ENCODE data around the gene AGPAT3. TPM values are rescaled to one million over a fixed set of nuclear protein-coding genes. Genes with fewer than 3 reads are reported as not detected.
A peak's percentile ranks its signal among the peaks of the same experiment; 100 is the strongest.

Gene AGPAT3
- total RNA-seq, 1 donor = 27.7 TPM

- no peaks in the 10 kb centered on the region for H3K9me3 ChIP-seq (ENCODE audit: low read depth, low read length)
- no peak overlapping the region for H3K4me3 ChIP-seq (ENCODE audit: low read length)
- H3K4me1 ChIP-seq (ENCODE audit: insufficient read depth, low read length) = peaks cover 28% of the 10 kb centered on the region
- H3K27me3 ChIP-seq (ENCODE audit: insufficient read depth, low read length) = no peaks in the 10 kb centered on the region
Observed at GRCh38 chr21:43881283-43881682, 16.3 kb downstream of the AGPAT3 start.

- Histone ChIP-seq H3K9me3 (ENCODE audit: low read depth, low read length) (no peaks in the 10 kb centered on the region), H3K4me3 (ENCODE audit: low read length) (no peak overlapping the region), H3K27me3 (ENCODE audit: insufficient read depth, low read length) (no peaks in the 10 kb centered on the region), H3K4me1 (ENCODE audit: insufficient read depth, low read length) (peaks cover 28% of the 10 kb centered on the region)
Observed at GRCh38 chr21:43881935-43882334, 16.9 kb downstream of the AGPAT3 start.

GRCh38 chr21:43882952-43883545 lies 18.0 kb downstream of the AGPAT3 start:
- Histone ChIP-seq H3K4me3 (ENCODE audit: low read length) (no peak overlapping the region), H3K9me3 (ENCODE audit: low read depth, low read length) (no peaks in the 10 kb centered on the region), H3K27me3 (ENCODE audit: insufficient read depth, low read length) (no peaks in the 10 kb centered on the region), H3K4me1 (ENCODE audit: insufficient read depth, low read length) (peaks cover 28% of the 10 kb centered on the region)

- Histone ChIP-seq H3K9me3 (ENCODE audit: low read depth, low read length) (no peaks in the 10 kb centered on the region), H3K4me1 (ENCODE audit: insufficient read depth, low read length) (peaks cover 28% of the 10 kb centered on the region), H3K4me3 (ENCODE audit: low read length) (no peak overlapping the region)
Observed at GRCh38 chr21:43884012-43884860, 19.2 kb downstream of the AGPAT3 start.

GRCh38 chr21:43884861-43885417 lies 19.9 kb downstream of the AGPAT3 start:
- no peak overlapping the region for H3K4me3 ChIP-seq (ENCODE audit: low read length)
- no peaks in the 10 kb centered on the region for H3K9me3 ChIP-seq (ENCODE audit: low read depth, low read length)
- H3K27me3 ChIP-seq (ENCODE audit: insufficient read depth, low read length) = no peaks in the 10 kb centered on the region
- H3K4me1 ChIP-seq (ENCODE audit: insufficient read depth, low read length) = peaks cover 26% of the 10 kb centered on the region

More at GRCh38 chr21:43884012-43884860, 19.2 kb downstream of the AGPAT3 start:
- H3K27me3 ChIP-seq (ENCODE audit: insufficient read depth, low read length) = no peaks in the 10 kb centered on the region

GRCh38 chr21:43885721-43886120 lies 20.7 kb downstream of the AGPAT3 start:
- no peaks in the 10 kb centered on the region for H3K27me3 ChIP-seq (ENCODE audit: insufficient read depth, low read length)
- peaks cover 19% of the 10 kb centered on the region for H3K4me1 ChIP-seq (ENCODE audit: insufficient read depth, low read length)
- H3K4me3 ChIP-seq (ENCODE audit: low read length) = no peak overlapping the region
- H3K9me3 ChIP-seq (ENCODE audit: low read depth, low read length) = no peaks in the 10 kb centered on the region

- Histone ChIP-seq H3K4me3 (ENCODE audit: low read length) (no peak overlapping the region), H3K27me3 (ENCODE audit: insufficient read depth, low read length) (no peaks in the 10 kb centered on the region), H3K9me3 (ENCODE audit: low read depth, low read length) (no peaks in the 10 kb centered on the region), H3K4me1 (ENCODE audit: insufficient read depth, low read length) (peaks cover 19% of the 10 kb centered on the region)
Observed at GRCh38 chr21:43886565-43886964, 21.5 kb downstream of the AGPAT3 start.

GRCh38 chr21:43889069-43889468 lies 24.0 kb downstream of the AGPAT3 start:
- Histone ChIP-seq H3K9me3 (ENCODE audit: low read depth, low read length) (no peaks in the 10 kb centered on the region), H3K27me3 (ENCODE audit: insufficient read depth, low read length) (no peaks in the 10 kb centered on the region), H3K4me3 (ENCODE audit: low read length) (no peak overlapping the region), H3K4me1 (ENCODE audit: insufficient read depth, low read length) (peaks cover 29% of the 10 kb centered on the region)

- Histone ChIP-seq H3K9me3 (ENCODE audit: low read depth, low read length) (no peaks in the 10 kb centered on the region), H3K4me3 (ENCODE audit: low read length) (no peak overlapping the region), H3K27me3 (ENCODE audit: insufficient read depth, low read length) (no peaks in the 10 kb centered on the region), H3K4me1 (ENCODE audit: insufficient read depth, low read length) (peaks cover 21% of the 10 kb centered on the region)
Observed at GRCh38 chr21:43890042-43890441, 25.0 kb downstream of the AGPAT3 start.

GRCh38 chr21:43892334-43892733 lies 27.3 kb downstream of the AGPAT3 start:
- no peaks in the 10 kb centered on the region for H3K9me3 ChIP-seq (ENCODE audit: low read depth, low read length)
- H3K4me3 ChIP-seq (ENCODE audit: low read length) = no peak overlapping the region
- H3K27me3 ChIP-seq (ENCODE audit: insufficient read depth, low read length) = no peaks in the 10 kb centered on the region
- peaks cover 21% of the 10 kb centered on the region for H3K4me1 ChIP-seq (ENCODE audit: insufficient read depth, low read length)

- Histone ChIP-seq H3K4me1 (ENCODE audit: insufficient read depth, low read length) (peaks cover 21% of the 10 kb centered on the region), H3K4me3 (ENCODE audit: low read length) (no peak overlapping the region), H3K9me3 (ENCODE audit: low read depth, low read length) (no peaks in the 10 kb centered on the region), H3K27me3 (ENCODE audit: insufficient read depth, low read length) (no peaks in the 10 kb centered on the region)
Observed at GRCh38 chr21:43892984-43893535, 28.0 kb downstream of the AGPAT3 start.

- Histone ChIP-seq H3K4me3 (ENCODE audit: low read length) (peak overlapping the region; percentile 2), H3K27me3 (ENCODE audit: insufficient read depth, low read length) (no peaks in the 10 kb centered on the region), H3K9me3 (ENCODE audit: low read depth, low read length) (no peaks in the 10 kb centered on the region), H3K4me1 (ENCODE audit: insufficient read depth, low read length) (peaks cover 21% of the 10 kb centered on the region)
Observed at GRCh38 chr21:43893536-43894205, 28.6 kb downstream of the AGPAT3 start.

- H3K4me3 ChIP-seq (ENCODE audit: low read length) = peak overlapping the region; percentile 2
- no peaks in the 10 kb centered on the region for H3K9me3 ChIP-seq (ENCODE audit: low read depth, low read length)
Observed at GRCh38 chr21:43894206-43894577, 29.2 kb downstream of the AGPAT3 start.

GRCh38 chr21:43895196-43895595 lies 30.2 kb downstream of the AGPAT3 start:
- H3K4me1 ChIP-seq (ENCODE audit: insufficient read depth, low read length) = peaks cover 21% of the 10 kb centered on the region
- no peaks in the 10 kb centered on the region for H3K9me3 ChIP-seq (ENCODE audit: low read depth, low read length)
- H3K27me3 ChIP-seq (ENCODE audit: insufficient read depth, low read length) = no peaks in the 10 kb centered on the region
- H3K4me3 ChIP-seq (ENCODE audit: low read length) = no peak overlapping the region

More at GRCh38 chr21:43894206-43894577, 29.2 kb downstream of the AGPAT3 start:
- H3K27me3 ChIP-seq (ENCODE audit: insufficient read depth, low read length) = no peaks in the 10 kb centered on the region
- peaks cover 21% of the 10 kb centered on the region for H3K4me1 ChIP-seq (ENCODE audit: insufficient read depth, low read length)

All from mononuclear cell (primary cell).